GM08714 (cell line): ENCODE measurements around the gene MTG1.
"Not testable (repeated sequence)": the region's sequence is repeated elsewhere in the genome, so short reads cannot be mapped to it uniquely, and the experiment has no call there.

Source experiments
- H3K4me3 ChIP-seq: fragments of 200-500 bp; sonication (Bioruptor generic); 2 replicates; pipeline ENCODE4 v1.5.1; 2014; ENCODE audit warnings: mild to moderate bottlenecking, low read length, inconsistent platforms
- ZNF274 ChIP-seq: IDR thresholded peaks from 2 replicates; pipeline ENCODE4 v1.6.1; 2012; ENCODE audit warnings: mild to moderate bottlenecking, low read depth, low read length

The MTG1 gene

DNA sequence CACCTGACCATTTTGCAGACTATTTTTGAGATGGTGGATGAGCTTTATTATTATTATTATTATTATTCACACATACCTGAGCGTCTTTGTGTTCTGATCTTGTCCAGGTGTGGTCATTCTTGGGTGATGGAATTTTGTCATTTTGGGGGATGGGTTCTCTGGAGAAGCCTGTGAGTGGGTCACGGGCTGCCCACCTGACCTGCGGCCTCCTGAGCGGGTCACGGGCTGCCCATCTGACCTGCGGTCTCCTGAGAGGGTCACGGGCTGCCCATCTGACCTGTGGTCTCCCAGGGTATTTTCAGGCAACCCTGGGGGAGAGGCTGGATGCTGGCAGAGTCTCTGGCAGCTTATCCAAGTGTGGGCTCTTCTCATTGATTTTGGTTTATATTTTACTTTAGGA lies 67.1 kb downstream of the MTG1 start:
- TF ChIP-seq ZNF274 = no peak
- H3K4me3 ChIP-seq = no peak overlapping the region

DNA sequence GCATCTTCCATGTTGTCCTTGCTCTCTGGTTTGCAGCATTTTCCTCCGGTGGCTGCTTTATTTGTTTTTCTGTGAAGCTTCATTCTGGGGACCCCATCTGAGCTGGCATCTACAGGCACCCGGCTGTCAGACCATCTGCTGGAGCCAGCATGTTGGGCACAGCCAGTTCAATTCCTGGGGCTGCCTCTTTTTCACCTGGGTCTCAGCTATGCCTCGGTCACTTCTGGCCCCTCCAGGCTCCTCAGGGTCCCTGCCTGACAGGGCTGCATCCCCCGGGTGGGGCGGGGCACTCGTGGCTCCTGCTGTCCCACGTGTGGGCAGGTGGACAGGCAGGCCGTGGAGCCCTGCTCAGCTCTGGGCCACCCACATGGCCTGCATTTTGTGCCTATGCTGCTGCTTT lies 67.9 kb downstream of the MTG1 start:
- TF ChIP-seq ZNF274 = no peak
- no peak overlapping the region for H3K4me3 ChIP-seq

DNA sequence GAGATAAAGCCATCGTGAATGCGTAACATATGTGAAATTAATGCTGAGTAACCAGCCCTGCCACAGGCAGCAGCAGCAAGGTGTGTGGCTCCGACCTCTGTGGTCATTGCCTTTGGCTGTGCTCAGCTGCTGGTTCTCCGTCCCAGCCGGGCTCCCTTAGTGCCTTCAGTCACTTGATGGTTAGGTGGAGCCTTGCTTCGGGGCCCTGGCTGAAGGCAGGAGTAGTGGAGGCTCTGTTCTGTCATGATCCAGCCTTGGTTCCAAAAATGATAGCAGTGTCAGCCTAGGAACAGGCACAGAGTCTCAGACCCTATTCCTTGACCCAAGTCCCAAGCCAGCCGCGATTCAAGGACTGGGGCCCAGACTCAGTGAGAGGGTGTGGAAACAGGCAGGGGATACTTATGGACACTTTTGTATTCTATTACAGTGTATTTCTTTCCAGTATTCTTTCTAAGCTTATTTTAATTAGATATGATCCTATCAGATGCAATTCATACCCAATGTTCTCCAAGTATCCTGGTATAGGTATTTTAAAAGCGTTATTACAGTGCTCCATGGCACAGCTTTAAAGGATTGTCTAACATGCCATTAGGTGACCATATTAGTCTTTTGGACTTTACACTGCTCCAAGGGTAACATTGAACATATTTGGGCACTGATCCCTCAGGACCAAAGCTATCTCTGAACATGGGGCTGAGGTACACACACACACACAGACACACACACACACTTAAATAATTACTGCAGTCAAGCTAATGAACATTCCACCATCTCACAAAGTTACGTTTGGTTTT lies 68.8 kb downstream of the MTG1 start:
- no peak for TF ChIP-seq ZNF274

DNA sequence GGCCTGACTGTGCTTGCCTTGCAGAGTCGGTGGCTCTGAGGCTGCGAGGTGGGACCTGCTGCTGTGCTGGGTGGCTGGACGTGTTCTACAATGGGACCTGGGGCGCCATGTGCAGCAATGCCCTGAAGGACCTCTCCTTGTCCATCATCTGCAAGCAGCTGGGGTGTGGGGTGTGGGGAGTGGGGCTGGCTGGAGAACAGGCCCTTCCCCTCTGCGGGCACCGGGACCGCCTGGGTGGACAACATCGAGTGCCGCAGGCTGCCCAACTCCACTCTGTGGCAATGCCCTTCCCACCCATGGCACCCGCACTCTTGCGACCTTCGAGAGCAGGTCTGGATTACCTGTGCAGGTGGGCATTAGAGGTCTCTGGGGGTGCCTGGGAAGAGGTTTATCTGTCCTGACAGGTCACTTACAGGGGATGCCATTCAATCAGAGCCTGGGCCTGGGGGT lies 70.7 kb downstream of the MTG1 start:
- no peak for TF ChIP-seq ZNF274
- H3K4me3 ChIP-seq = no peak overlapping the region

More for the DNA sequence above, 68.8 kb downstream of the MTG1 start:
- H3K4me3 ChIP-seq = no peak overlapping the region

DNA sequence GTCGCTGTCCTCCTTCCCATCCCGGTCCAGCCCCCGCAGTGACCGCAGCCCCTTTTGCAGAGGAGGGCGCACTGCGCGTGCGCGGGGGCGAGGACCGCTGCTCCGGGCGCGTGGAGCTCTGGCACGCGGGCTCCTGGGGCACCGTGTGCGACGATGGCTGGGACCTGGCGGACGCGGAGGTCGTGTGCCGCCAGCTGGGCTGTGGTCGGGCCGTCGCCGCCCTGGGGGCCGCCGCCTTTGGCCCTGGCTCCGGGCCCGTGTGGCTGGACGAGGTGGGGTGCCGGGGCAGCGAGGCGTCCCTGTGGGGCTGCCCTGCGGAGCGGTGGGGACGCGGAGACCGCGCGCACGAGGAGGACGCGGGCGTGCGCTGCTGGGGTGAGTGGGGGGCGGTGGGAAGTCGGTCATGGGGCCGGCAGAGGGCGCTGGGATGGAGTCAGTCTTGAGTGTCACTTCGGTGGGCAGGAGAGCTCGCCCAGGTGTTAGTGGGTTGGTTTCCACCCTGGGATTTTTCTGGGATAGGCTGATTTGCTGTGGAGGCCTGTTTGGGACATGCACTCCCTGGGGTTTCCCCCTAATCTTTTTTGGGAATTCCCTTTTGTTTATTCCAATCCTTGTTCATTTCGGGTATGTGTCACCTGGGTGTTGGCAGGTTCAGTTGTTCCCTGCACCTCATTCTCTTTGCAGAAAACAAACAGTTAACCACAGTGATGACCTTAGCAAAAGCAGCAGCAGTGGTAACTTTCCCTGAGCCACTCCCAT lies 71.4 kb downstream of the MTG1 start:
- H3K4me3 ChIP-seq = no peak overlapping the region
- TF ChIP-seq ZNF274 = no peak

DNA sequence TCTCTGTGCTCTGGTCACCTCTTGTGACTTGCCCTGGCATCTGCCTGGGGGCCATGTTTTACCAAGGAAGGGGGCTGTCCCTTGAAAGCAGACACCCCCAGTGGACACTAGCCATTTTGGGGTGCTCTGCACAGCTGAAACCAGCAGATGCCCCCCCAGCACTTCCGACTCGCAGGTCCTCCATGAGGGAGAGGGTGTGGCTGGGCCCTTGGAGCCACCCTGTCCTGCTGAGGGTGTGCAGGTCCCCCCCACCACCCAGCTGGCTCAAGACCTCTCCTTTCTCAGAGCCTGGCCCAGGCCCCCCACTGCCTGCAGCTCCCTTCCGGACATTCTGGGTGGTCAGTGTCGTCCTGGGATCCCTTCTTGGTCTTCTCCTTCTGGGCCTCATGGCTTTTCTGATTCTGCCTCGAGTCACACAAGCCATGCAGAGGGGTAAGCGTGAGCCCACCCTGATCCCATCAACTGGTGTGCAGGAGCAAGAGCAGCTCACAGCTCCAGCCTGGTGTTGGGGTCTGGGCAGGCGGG lies 72.1 kb downstream of the MTG1 start:
- H3K4me3 ChIP-seq = no peak overlapping the region
- TF ChIP-seq ZNF274 = no peak

DNA sequence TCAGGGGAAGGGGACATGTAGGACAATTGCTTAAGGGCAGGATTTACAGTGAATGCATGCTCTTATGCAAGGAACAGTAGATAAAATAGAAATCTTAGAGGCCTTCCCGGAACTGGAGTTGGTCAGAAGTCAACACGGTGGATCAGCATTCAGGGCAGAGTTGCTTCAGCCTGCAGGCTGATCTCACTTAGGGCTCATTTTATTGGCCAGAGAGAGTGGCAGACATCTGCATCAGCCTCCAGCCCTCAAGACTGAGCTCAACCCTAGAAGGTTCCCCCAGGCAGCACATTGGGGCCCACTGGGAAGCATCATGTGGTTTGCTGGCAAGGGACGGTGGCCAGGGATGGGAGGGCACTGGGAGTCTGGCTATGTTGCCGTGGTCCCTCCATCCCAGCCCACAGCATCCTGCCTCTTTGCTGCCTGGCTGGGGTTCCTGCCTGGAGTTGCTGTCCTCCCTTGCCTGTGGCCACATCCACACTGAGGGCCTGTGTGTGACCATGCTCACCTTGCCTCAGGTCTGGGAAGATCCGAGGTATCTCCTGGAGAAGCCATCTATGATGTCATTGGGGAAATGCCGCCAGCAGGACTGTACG lies 72.8 kb downstream of the MTG1 start:
- TF ChIP-seq ZNF274 = no peak
- no peak overlapping the region for H3K4me3 ChIP-seq

DNA sequence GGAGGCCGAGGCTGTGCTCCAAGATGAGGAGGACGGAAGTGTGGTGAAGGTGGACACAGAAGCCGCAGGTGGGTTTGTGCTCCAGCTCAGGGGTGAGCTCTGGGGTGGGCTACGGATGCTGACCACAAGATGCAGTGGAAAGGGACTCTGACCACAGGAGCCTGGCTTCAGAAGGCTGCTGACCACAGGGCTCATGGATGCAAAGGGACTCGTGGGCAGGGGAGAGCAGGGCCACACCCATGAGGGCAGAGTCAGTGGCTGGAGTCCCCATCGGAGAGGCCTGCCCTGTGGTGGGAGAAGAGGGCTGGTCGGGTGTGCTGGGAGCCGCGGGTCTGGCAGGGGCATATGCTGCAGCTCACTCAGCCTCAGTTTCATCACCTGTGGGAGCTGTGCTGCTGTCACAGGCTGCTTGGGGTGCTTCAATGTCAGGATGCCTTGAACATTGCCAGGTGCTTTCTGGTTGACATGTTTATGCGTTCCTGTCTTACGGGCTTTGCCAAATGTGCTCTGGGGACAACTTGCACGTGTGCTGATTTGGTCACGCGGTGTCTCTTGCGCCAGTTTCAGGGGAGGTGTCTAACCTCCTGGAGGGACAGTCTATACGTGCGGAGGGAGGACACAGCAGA lies 73.4 kb downstream of the MTG1 start:
- H3K4me3 ChIP-seq = no peak overlapping the region
- no peak for TF ChIP-seq ZNF274

DNA sequence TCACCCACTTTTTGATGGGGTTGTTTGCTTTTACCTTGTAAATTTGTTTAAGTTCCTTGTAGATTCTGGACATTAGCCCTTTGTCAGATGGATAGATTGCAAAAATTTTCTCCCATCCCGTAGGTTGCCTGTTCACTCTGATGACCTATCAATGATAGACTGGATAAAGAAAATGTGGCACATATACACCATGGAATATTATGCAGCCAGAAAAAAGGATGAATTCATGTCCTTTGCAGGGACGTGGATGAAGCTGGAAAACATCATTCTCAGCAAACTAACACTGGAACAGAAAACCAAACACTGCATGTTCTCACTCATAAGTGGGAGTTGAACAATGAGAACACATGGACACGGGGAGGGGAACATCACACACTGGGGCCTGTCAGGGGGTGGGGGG lies 75.2 kb downstream of the MTG1 start:
- not testable (repeated sequence) for H3K4me3 ChIP-seq

DNA sequence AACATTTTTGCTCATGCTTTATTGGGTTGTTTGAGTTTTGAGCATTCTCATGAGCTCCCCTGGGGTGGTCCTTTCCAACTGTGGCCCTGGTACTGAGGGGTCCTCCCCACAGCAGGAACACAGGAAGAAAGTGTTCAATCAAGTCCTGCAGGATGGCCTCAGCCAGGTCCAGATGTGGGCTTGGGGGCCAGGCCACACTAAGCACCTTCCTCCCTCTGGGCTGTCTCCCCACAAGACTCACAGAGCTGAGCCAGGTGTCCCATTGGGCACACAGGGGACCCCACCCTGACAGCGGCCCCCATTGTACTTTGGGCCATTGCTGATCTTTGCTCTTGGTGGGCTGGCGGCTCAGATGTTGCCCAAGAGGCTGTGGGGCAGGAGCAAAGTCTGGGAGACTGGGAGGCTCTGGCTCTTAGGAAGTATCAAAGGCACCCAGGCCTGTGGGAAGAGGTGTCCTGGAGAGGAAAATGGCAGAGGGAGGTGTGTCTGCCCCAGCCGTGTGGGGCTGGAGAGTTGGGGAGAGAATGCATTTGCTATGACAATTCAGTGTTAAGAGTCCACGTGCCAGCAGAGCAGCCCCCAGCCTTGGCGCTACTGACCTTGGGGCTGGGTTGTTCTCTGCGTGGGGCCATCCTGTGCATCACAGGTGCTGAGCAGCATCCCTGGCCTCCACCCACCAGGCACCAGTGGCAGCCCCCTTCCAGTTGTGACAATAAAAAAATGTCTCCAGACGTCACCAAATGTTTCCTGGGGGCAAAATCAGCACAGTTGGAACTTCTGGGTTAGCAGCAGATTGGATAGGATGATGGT lies 77.5 kb downstream of the MTG1 start:
- no peak overlapping the region for H3K4me3 ChIP-seq
- TF ChIP-seq ZNF274 = no peak
